HG02623 (cell line): Measurements from ENCODE around the gene PRKD2.
"Not testable (repeated sequence)": the region's sequence is repeated elsewhere in the genome, so short reads cannot be mapped to it uniquely, and the experiment has no call there.

ENCODE experiments used
- ATAC-seq: cut with Tn5 transposase; IDR thresholded peaks from one replicate; pipeline ENCODE4 v1.9.1; 2021; ENCODE audit warnings: moderate library complexity; ENCODE audit not compliant: unreplicated experiment

PRKD2 gene

DNA sequence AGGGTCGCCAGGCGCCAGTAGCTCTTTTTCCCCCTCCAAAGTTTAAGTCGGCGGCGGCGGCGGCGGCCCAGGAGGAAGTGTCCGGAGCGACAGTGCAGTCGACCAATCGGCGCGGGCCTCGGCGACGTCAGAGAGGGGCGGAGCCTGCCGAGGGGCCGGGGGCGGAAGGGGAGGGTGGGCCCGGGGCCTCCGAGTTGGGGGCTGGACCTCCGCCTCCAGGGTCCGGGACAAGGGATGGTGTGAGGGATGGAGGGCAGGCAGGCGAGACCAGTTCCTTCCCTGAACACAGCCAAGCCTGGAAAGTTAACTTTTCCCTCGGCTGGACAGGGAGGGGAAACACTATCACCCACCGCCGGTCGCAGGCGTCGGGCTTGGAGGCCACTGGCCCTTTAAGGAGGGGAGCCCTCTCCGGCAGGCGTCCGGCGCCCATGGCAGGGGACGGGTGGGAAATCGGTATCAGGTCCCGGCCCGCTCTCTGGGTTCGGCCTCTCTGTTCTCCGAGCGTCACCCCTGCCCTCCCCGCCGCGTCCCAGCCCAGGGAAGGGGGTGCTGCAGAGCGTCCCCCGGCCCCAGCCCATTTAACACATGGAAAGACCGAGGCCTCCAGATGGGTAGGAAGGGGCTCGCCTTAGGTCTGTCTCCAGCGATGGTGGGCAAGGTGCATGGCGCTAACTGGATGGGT is at the start of gene PRKD2:
Gene PRKD2 (minus strand): TSS at position 81 of the 682 bp plus-strand sequence. CDS start 744 bp downstream, outside the sequence.
- no peak for ATAC-seq

DNA sequence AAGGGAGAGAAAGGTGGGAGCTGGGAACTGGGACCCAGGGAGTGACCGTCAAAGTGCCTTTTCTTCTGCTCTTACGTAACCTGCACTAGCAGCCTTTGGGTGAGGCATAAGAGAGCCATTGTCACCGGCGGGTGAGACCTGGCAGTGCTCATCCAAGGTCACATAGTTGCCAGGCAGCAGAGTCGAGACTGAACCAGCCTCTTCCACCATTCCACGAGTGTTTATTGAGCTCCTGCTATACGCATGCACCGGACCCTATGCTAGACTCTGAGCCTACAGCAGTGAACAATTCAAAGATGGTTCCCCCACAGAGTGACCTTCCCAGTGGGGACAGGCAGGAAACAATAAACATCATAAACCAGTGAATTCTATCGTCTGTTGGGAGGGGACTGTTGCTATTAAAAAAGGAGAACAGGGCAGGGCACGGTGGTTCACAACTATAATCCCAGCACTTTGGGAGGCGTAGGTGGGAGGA is 47.9 kb upstream of the PRKD2 start:
- ATAC-seq = no peak

DNA sequence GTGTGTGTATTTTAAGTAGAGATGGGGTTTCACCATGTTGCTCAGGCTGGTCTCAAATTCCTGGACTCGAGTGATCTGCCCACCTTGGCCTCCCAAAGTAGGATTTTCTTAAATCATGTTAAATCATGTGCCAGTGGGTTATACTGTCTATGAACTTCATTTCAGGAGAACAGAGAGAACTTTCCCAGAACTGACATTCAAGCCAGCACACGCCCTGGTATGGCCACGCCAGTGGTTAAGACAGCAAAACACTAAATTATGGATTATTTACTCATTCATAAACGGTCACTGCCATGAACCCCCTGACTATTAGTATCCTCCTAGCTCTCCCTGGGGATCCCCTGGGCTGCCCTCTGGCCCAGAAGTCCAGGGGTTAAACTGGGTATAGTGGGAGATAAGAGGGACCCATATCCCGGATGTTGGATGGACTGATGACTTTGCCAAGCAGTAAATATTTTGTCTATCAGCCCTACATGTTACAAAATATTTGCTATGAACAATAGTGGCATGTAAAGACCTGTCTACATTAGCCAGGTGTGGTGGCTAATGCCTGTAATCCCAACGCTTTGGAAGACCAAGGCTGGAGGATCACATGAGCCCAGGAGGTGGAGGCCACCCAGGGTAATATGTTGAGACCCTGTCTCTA is 45.5 kb upstream of the PRKD2 start:
- ATAC-seq = no peak

DNA sequence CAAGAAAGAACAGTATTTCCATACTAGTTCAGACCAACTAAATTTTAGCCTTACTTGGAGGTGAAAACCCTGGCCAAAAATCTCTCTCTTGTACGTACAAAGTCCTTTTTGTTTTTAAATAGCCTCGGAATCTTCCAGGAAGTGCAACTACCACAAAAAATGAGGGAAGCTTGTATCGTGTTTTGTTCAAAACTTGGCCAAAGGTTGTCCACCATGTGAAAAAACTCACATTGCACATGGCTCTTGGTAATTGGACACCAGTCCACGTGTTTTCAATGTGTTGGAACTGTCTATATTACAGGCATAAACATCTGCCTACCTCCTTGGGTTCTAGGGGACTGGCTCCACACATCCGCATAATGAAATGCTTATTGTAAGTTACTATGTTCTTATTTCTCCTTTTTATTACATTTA is 44.5 kb upstream of the PRKD2 start:
- ATAC-seq = no peak

DNA sequence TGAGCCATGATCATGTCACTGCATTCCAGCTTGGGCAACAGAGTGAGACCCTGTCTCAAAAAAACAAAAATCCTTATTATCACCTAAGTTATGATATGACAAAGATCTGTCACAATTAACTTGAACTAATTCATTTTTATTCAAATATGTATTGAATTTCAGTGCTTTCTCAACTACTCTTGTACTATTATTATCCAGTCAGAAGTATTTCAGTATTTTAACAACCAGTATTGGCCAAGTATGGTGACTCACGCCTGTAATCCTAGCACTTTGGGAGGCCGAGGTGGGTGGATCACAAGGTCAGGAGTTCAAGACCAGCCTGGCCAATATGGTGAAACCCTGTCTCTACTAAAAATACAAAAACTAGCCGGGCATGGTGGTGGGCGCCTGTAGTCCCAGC is 44.0 kb upstream of the PRKD2 start:
- not testable (repeated sequence) for ATAC-seq

- no peak for ATAC-seq
These were observed 43.4 kb upstream of the PRKD2 start for GRCh38 chr19:46760363-46760762.

- ATAC-seq = no peak
These were observed 43.0 kb upstream of the PRKD2 start for GRCh38 chr19:46759817-46760333.

- no peak for ATAC-seq
These were observed 42.3 kb upstream of the PRKD2 start for GRCh38 chr19:46759206-46759605.

GRCh38 chr19:46756544-46756888 is 39.6 kb upstream of the PRKD2 start:
- ATAC-seq = no peak

DNA sequence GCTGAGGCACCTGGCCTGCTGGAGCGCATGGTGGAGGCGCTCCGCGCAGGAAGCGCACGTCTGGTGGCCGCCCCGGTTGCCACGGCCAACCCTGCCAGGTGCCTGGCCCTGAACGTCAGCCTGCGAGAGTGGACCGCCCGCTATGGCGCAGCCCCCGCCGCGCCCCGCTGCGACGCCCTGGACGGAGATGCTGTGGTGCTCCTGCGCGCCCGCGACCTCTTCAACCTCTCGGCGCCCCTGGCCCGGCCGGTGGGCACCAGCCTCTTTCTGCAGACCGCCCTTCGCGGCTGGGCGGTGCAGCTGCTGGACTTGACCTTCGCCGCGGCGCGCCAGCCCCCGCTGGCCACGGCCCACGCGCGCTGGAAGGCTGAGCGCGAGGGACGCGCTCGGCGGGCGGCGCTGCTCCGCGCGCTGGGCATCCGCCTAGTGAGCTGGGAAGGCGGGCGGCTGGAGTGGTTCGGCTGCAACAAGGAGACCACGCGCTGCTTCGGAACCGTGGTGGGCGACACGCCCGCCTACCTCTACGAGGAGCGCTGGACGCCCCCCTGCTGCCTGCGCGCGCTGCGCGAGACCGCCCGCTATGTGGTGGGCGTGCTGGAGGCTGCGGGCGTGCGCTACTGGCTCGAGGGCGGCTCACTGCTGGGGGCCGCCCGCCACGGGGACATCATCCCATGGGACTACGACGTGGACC is 39.1 kb upstream of the PRKD2 start:
- no peak for ATAC-seq

- ATAC-seq = no peak
These were observed 38.4 kb upstream of the PRKD2 start for GRCh38 chr19:46755077-46755852.

DNA sequence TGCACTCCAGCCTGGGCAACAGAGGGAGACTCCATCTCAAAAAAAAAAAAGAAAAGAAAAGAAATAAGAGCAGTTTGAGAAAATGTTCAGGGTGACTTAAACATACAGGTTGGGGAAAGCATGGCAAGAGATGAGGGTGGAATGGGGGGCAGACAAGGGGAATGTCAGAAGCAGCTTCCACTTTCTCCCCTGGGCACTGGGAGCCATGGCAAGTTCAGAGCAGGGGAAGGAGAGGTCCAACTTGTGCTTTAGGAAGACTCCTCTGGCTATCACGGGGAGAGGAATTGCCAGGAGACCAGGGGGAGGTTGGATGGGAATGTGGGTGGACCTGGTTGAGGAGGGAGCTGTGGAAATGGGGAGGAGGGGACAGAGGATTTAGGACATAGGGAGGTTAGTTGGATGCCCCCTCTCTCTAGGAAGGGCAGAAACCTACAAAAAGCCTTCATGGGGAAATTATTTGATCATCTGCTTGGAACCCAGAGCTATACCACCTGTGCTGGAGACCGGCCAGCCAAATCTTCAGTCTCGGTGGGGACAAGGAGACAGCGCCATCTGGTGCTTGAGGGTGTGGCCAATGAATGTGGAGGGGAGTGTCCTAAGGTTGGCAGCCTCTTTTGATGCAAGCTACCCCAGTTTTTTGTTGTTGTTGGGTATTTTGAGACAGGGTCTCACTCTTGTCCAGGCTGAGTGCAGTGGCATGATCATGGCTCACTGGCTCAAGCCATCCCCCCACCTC is 36.7 kb upstream of the PRKD2 start:
- ATAC-seq = no peak

DNA sequence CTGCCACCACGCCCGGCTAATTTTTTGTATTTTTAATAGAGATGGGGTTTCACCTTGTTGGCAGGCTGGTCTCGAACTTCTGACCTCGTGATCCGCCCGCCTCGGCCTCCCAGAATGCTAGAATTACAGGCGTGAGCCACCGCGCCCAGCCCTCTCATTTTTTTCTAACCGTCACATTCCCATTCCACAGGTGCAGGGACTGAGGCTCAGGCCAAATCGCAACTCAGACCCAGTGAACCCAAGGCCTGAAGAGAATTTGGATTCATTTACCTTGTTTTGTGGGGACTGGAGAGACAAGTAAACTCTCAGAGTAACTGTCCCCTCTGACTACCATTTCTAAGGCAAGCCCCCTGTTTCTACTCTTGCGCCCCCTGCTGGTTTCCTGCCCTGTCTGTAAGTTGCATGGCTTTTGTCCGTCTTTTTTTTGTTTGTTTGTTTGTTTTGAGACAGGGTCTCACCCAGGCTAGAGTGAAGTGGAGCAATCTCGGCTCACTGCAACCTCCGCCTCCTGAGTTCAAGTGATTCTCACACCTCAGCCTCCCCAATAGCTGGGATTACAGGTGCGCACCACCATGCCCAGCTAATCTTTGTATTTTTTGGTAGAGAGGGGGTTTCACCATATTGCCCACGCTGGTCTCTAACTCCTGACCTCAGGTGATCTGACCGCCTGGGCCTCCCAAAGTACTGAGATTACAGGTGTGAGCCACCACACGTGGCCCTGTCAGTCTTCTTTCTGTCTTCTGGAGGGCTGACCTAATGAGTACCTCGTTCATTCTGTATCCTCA is 31.6 kb upstream of the PRKD2 start:
- no peak for ATAC-seq

DNA sequence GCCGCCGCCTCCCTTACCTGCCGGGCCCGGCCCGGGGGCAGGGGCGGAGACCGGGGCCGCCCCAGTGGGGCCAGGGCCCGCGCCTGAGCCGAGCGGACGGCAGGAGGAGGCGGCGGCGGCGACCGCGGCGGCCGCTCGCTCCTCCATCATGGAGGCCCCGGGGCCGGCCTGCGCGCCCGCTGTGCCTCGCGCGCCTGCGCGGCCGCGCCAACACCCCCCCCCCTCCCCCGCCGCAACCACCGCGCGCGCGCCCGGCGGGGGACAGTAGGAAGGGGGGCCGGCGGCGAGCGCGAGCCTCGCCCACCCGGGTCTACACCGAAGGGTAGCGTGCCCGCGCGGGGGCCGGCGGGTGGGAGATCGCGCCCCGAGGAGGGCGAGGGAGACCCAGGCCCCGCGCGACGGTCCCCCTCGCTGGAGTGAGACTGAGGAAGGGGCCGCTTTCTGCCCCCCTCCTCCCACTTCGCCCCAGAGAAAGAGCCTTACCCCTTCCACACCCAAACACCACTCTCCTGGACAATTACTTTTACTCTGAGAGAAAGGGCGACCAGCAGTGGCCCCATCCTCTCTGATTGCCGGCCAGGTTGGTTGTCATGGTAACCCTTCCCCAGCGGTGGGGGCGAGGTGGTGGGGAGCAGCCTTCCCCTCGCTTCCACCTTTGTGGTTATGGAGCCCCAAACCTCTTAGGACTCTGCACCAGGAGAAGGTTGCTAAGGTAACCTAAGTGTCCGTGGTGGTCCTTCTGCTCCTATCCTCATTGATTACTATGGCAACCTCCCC is 29.6 kb upstream of the PRKD2 start, which contains the start of gene STRN4:
Gene STRN4 (minus strand): TSS at position 170 of the 777 bp plus-strand sequence. CDS start 20 bp downstream, at position 150.
- peak; percentile 66 for ATAC-seq

- peak; percentile 41 for ATAC-seq
These were observed 28.8 kb upstream of the PRKD2 start, which contains the start of gene FKRP for GRCh38 chr19:46745521-46746280. TSS of gene FKRP (plus strand) at chr19:46746057. CDS start at chr19:46755451, 9,394 bp downstream.

DNA sequence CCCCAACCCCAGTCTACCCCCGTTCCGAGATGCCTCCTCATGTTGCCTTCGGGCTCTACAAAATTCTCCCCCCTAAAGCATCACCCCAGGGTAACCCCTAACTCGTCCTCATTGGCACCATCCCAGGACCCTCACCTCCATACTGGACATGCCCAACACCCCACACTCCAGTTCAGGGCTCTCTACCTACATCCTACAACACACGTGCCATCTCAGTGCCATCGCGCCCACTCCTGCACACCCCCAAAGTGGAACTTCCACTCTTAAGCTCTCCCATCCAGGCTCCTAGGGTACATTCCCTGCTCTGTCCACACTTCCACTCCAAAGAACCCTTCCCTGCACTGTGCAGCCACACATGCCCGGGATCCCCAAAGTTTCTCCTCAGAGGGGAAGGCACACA is 28.1 kb upstream of the PRKD2 start:
- no peak for ATAC-seq

DNA sequence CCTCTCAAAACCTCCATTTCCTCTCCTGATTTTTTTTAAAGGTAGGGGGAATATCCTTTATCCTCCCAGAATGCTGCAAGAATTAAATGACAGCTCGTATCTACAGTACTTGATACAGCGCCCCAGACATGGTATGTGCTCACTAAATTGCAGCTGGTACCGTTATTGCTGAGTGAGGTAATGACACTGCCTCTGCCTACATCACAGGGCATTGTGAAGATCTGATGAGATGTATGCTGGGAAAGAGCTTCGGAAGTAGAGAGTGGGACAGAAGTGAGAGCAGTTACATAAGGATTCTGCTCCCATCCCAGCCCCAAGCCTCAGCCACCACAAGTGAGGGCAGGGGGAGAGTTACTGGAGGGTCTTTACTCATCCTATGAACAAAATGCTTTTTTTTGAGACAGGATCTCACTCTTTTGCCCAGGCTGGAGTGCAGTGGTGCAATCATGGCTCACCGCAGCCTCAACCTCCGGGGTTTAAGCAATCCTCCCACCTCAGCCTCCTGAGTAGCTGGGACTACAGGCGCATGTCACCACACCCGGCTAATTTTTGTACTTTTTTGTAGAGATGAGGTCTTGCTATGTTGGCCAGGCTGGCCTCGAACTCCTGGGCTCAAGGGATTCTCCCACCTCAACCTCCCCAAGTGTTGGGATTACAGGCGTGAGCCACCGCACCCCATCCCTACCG is 27.2 kb upstream of the PRKD2 start:
- no peak for ATAC-seq
